Superior temporal gyrus (tissue), 1 donor: ENCODE results near the gene BPIFA1.

ENCODE experiments used
- DNase-seq: peaks from one replicate; pipeline ENCODE4 v3.0.0-alpha.2; 2016; ENCODE audit errors: extremely low spot score

BPIFA1 gene

DNA sequence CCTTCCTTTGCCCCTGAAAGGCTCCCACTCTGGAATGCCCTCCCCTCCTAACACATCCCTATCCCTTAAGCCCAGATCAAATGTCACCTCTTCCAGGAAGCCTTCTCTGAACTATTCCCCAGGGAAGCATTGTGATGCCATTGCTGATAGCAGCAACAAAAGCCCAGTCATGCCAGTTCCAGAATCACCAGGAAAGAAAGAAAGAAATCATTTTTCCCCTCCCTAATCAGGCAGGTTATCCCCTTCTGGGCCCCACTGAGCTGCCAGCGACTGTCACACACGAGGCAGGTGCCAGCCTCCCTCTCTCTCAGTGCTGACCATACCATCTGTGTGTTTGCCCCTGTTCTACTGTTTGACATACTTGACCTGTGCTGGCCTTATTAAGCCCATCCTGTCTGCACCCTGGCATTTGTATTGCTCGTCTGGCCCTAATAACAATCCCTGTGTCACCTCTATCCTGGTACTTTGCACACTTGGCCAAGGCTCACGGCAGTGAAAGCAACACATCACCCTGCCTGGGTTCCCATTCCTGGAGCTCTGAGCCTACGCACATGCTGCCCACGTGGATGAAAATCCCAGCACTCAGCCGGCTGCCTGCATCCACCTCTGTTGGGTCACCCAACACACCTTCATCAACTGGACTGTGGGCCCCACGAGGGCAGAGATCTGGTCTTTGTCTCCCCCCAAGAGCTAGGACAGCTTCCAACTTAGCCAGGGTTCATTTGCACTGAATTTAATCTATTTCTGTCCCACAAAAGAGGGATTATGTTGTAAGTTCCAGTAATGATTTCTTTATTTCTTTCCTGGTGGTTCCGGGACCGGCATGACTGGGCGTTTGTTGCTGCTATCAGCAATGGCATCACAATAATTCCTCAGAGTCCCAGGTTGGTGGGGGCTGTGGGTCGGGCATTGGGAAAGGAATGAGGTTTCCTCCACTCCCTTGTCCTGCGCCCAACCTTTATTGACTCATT, 42.0 kb downstream of the BPIFA1 start:
- peak; percentile 19 for DNase-seq

DNA sequence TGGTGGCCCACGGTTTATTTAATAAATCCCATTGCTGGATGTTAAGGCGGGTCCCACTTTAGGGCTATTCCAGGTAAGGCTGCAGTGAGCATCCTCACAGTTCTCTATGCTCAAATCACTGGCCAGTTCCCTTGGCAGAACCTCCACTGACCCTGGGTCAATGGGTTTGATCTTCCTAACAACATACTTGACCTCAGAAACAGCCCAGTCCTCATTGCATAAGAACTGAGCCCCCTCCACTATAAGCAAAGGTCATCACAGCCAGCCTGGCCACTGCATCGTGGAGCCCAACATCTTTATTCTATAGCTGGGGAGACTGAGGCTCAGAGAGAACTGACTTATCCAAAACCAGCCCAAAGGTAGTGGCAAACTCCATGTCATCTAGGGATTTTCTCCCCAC, 42.9 kb downstream of the BPIFA1 start:
- DNase-seq = no peak

DNA sequence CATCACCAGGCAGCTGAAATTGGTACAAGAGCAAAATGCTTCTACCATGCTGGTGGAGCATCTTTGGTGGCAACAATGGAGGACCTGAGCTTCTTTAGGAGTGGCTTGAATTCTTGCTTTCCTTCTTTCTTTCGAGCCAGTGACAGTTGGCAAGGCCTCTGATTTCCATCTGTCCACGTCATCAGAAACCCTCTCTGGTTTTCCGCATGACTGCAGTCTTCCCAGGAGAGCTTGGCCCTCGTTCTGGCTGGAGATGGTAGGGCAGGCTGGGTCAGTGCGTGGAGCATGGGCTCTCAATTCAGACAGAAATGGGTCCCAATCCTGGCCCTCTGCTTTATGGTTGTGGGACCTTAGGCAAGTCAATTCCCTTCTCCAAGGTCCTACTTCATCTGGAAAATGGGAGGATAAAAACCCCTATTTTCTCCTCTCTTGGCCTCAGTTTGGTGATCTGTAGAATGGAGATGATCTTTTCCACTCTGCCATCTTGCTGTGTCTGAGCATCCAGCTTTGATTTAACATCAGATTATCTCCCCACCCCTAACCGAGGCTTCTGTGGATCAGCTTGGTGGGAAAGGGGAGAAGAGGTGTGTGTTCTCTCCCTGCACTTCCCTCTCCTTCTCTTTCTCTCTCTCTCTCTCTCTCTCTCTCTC, 43.6 kb downstream of the BPIFA1 start:
- DNase-seq = no peak

DNA sequence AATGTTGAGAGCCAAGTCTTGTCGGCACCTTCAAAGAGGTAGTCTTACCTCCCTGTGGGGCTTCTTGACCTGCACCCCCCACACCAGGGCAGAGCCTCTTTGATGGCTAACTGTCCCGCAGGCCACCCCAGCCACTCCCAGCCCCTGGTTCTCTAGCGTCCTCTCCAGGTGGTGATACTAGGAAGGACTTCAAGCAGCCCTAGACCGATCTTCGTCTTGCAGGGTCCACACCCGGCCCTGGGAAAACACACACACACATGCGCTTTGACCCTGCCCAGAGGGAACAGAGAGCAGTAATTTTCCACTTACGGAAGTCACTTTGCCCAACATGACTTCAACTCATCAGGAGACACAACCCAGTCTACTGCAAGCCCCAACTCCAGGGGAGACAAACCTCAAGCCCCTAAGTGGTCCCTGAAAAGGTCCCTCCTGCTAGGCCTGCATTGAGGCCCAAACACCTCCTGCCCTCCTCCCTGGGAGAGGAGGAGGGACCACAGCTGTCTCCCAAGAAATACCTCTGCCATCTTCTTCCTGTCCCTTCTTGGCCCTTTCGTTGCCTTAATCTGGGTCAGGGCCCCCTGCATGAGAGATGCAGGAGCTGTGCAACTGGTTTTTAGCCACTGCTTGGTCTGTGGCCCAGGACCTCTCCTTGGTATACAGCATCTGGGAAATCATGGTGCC, 44.3 kb downstream of the BPIFA1 start:
- DNase-seq = no peak

DNA sequence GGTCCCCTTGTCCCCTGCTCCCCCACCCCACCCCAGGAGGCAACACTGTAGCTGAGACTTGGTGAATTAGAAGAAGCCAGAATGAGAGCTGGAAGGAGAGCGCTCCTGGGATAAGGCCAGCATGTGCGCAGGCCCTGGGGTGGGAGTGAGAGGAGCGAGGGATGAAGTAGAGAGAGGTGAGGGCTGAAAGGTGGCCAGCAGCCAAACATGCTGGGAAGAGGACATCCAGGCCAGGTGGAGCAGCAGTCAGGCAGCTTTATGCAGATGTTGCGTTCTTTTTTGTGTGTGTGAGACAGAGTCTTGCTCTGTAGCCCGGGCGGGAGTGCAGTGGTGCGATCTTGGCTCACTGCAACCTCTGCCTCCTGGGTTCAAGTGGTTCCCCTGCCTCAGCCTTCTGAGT, 45.0 kb downstream of the BPIFA1 start:
- DNase-seq = no peak

DNA sequence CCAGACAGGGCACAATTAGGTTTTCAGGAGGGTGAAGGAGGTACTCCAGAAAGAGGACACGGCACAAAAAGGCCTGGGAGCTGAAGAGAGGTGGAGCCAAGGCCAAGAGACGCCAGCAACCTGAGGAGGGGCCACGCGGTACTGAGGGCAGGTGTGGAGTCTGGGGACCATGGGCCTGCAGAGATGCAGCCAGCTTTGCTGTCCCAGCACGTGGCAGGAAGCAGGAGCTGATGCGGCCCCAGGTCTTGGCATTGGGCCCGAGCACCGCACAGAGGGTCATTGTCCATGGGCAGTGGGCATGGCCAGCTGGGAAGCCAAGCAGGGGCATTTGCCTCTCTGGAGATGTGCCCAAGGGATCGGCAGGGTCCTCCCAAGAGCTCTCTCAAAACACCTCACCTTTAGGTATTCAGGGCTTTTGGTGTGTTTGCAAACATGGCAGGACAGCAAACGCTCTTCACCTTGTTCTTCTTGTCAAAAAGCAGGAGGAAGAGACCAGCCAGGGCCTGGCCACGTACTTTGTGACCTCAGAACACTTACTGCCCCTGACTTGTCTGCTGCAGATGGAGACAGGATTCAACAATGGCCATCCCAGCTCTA, 45.9 kb downstream of the BPIFA1 start:
- peak; percentile 38 for DNase-seq

DNA sequence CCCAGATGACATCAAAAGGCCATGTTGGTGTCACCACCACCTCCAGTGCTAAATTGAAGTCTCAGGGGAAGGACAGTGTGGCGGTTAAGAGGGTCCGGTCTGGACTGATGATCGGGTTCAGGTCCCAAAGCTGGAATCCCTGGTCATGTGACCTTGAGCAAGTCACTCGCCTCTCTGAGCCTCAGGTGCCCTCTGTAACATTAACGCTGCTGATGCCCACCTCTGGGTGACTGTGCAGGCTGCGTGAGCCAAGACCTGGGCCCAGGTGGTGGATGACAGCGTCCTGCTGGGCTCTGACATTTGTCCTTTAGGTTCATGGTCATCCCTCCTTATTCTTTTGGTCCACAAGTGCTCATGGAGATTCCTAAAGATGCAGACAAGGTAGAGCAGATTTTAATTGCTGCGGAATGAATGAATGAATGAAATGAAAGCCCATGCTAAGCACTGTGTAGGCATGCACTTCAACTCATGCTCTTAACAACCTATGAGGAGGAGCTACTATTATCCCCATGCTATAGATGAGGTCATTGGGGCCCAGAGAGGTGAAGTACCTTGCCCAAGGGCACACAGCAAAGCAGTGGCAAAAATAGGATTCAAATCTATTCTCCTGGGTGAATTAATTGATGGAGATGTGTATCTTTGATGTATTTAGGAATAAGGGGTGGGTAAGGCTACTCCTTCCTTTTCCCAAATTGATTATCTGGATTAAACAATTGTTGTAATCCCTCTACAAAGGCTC, 46.6 kb downstream of the BPIFA1 start:
- no peak for DNase-seq

DNA sequence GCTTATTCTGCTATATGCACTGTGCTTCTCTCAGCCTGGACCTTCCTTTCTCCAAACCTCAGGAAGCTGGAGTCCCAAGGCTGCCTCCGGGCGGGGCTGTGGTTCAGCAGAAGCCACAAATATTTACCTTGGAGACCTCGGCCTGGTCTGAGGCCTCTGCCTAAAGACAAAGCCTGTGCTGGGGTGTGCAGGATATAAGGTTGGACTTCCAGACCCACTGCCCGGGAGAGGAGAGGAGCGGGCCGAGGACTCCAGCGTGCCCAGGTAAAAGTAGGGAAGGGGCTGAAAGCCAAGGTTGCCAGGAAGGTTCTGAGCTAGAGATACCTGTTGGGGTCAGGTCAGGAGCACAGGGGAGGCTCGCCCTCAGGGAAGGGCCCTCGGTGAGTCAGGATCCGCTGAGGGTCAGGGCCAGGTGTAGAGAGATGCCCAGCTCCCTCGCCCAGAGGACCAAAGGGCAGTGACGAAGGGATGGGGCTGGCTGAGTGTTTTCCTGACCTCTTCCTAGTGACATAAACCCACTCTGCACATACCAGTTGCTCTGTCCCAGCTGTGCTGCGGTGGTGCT, 47.3 kb downstream of the BPIFA1 start, which contains the start of gene BPIFB1:
BPIFB1 (plus strand) TSS at position 224 of the 565 bp plus-strand sequence. CDS start 2,860 bp downstream, outside the sequence.
- DNase-seq = no peak

DNA sequence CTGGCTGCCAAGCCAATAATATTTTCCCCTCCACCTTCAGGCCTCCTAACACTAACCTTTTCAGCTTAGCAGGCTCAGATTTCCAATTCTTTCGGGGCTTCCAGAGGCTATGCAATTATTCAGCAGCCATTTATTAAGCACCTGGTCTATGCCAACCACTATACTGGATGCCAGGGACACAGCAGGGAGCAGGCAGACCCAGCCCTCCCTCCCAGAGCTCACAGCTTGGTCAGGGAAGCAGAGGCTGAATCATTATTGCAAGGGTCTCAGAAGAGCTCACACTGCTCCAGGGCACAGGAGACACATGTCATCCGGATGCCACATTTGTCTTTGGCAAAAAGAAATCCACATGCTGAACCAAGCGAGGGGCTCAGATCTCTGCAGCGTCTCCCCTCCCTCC, 48.5 kb downstream of the BPIFA1 start:
- DNase-seq = no peak

DNA sequence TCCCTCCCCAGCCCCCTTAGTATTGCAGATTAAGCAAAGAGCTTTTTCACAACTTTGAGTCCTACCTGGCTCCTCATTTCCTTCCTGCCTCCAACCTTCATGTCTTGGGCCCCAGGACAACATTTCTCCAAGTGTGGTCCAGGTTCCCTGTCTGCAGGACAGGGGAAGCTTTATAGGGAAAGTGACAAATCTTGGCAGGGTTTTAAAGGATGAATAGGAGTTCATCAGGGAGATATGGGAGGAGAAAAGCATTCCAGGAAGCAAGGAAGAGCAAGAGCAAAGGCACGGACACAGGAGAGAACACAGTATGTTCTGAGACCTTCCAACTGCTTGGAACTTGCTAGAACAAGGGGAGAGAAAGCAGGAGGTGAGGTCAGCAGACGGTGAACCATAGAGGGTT, 49.1 kb downstream of the BPIFA1 start:
- DNase-seq = no peak

DNA sequence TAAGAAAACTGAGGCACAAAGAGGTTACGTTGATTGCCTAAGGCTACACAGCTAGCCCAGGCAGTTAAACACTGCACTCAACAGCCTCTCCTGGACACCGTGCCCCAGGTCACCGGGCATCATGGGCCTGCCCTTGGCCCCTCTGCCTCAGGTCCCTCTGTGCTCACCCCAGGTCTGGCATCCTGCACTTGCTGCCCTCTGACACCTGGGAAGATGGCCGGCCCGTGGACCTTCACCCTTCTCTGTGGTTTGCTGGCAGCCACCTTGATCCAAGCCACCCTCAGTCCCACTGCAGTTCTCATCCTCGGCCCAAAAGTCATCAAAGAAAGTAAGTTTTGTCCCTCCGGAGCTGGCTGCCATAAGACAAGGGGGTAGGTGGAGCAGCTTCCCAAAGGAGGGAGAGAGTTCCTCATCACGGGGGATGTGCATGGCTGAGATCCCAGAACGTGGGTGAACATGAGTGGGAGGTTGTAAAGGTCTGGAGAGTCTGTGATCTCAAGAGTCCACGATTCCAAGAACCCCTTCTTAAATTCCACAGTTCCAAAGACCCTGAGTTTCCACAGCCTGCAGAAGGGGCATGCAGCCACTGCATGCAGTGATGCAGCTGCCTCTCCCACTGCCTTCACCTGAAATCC, 50.2 kb downstream of the BPIFA1 start:
- no peak for DNase-seq

DNA sequence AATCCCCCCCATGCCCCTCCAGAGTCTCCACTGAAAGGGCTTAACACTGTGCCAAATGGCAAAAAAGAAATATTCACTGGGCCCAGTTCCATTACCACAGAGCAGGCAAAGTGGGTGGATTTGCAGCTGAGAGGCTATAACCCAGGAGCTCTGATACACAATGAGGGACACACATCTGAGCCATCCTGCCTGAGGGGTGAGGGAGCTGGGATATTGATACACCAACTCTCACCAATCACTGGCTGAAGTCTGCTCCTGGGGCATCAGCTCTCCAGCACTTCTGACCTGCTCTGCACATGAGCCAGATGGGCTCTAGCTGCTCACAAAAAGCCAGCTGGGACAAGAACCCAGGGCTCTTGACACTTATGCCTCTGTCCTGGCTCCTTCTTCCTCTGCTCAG, 52.1 kb downstream of the BPIFA1 start:
- no peak for DNase-seq

DNA sequence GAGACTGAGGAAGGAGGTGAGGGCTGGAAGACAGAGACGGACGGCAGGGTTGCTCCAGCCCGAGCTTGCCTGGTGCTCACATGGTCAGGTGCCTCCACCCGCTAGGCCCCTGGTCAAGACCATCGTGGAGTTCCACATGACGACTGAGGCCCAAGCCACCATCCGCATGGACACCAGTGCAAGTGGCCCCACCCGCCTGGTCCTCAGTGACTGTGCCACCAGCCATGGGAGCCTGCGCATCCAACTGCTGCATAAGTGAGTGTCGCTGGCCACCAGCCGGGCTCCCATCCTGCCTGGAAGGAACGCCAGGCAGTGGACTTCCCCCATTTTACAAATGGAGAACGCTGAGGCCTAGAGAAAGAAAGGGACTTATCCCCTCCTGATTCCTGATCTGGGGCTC, 55.1 kb downstream of the BPIFA1 start:
- no peak for DNase-seq

DNA sequence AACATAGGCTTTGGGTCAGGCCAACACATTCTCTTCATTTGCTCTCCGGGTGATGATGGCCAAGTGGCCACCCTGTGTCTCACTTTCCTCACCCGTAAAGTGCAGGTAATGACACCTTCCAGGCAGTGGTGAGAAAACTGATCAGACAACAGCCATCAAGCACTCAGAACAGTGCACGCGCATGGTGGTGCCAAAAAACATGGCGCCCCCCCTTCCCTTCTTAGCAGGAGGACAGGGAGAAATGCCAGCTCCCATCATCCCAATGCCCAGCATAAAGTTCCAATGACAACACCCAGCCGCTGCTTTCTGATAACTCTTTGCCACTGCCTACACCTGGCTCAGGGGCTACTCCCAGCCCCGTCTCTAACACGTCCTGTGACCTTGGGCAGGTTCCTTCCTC, 55.6 kb downstream of the BPIFA1 start:
- DNase-seq = no peak

DNA sequence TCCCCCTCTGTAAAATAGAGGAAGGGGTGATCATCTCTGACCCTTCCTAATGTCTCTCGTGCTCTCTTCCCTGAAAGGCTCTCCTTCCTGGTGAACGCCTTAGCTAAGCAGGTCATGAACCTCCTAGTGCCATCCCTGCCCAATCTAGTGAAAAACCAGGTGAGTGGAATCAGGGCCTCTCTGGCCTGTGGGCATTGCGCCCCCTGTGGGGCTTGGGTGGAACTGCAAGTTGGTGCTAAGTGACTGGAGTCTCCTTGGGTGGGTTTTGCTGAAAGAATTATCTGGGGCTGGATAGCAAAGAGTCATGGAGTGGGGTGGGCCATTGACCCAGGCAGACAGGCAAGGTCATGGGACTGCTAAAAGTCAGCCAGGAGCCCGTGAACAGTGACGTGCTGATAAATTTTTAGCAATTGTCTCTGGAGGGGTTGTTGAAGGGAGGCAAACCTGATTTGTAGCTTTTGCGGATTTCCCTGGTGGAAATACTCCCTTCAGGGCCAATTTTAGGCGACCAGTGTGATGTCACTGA, 56.1 kb downstream of the BPIFA1 start:
- peak; percentile 75 for DNase-seq
